GM12878 (cell line): ENCODE data around the gene DTX4. TPM values are rescaled to one million over a fixed set of nuclear protein-coding genes. Genes with fewer than 3 reads are reported as not detected.

Experiments used
- ATAC-seq: fragments of 200-7000 bp; cut with Tn5 transposase; 3 replicates; pipeline ENCODE4 v1.9.1; 2020; ENCODE audit warnings: mild to moderate bottlenecking, moderate library complexity
- BruUV-seq: library from RNA; stranded (reverse); fragments of 400-500 nt; replicated peaks from 2 replicates; lab custom pipeline; 2021; lab: Mats Ljungman, UMichigan
- CTCF ChIA-PET: fragments of 300-600 bp; sonication (Branson Sonifier 250); formaldehyde crosslinking; extraction: SDS; loops from one replicate; lab custom pipeline; 2021; ENCODE audit warnings: inconsistent platforms; lab: Yijun Ruan, JAX
- POLR2A ChIA-PET: fragments of 350-600 bp; formaldehyde crosslinking; extraction: SDS; loops from one replicate; lab custom pipeline; 2021; ENCODE audit warnings: inconsistent platforms; lab: Charles Lee
- RAD21 ChIA-PET: fragments of 300-600 bp; sonication (Branson Sonifier 250); formaldehyde crosslinking; loops from one replicate; lab custom pipeline; 2023; ENCODE audit warnings: antibody characterized with exemption; ENCODE audit not compliant: unreplicated experiment; lab: Charles Lee
- SMC1A ChIA-PET: fragments of 300-600 bp; sonication (Branson Sonifier 250); formaldehyde crosslinking; loops from one replicate; lab custom pipeline; 2023; ENCODE audit not compliant: unreplicated experiment, uncharacterized antibody; lab: Charles Lee
- DNase-seq: peaks from one replicate; pipeline ENCODE4 v3.0.0-alpha.2; 2011; ENCODE audit warnings: low read depth, low spot score
- FAIRE-seq: peaks from 3 replicates; lab custom pipeline; 2011; peaks lifted over from hg19 to GRCh38; lab: Jason Lieb, UNC
- H2AFZ ChIP-seq: 2 replicates; pipeline ENCODE4 v1.6.0; 2011; ENCODE audit warnings: low read depth, low read length, control low read depth; ENCODE audit not compliant: control insufficient read depth
- H3K27ac ChIP-seq: 2 replicates; pipeline ENCODE4 v1.5.1; 2011; ENCODE audit warnings: control low read depth; ENCODE audit not compliant: control insufficient read depth, insufficient read depth
- H3K27me3 ChIP-seq, 2 experiments: replicated peaks in 1 of 2; 2 replicates each; pipeline versions ENCODE4 v1.6.0 to v1.6.1; 2011; ENCODE audit warnings: low read length in 1 of 2; ENCODE audit not compliant: control insufficient read depth in 2 of 2, insufficient read depth in 2 of 2
- H3K36me3 ChIP-seq, 2 experiments: 2 replicates each; pipeline ENCODE4 v1.5.1; 2011; ENCODE audit warnings: low read length in 1 of 2; ENCODE audit not compliant: control insufficient read depth in 2 of 2, insufficient read depth in 2 of 2
- H3K4me1 ChIP-seq: 2 replicates; pipeline ENCODE4 v1.6.1; 2011; ENCODE audit warnings: mild to moderate bottlenecking, low read length, moderate library complexity, mixed read lengths; ENCODE audit not compliant: control insufficient read depth, insufficient read depth
- H3K4me2 ChIP-seq: 2 replicates; pipeline ENCODE4 v1.6.0; 2011; ENCODE audit warnings: control low read depth; ENCODE audit not compliant: control insufficient read depth, insufficient read depth
- H3K4me3 ChIP-seq: fragments of 200-600 bp; sonication (generic); 2 replicates; pipeline ENCODE4 v1.5.1; 2016
- H3K79me2 ChIP-seq: 2 replicates; pipeline ENCODE4 v1.6.0; 2011; ENCODE audit warnings: low read length; ENCODE audit not compliant: control insufficient read depth, insufficient read depth
- H3K9ac ChIP-seq: 2 replicates; pipeline ENCODE4 v1.8.0; 2011; ENCODE audit warnings: low read length, control low read depth, mixed read lengths; ENCODE audit not compliant: control insufficient read depth, insufficient read depth
- H3K9me3 ChIP-seq: replicated peaks from 3 replicates; pipeline ENCODE4 v1.5.1; 2011; ENCODE audit warnings: mild to moderate bottlenecking, low read length; ENCODE audit not compliant: control insufficient read depth, insufficient read depth
- H4K20me1 ChIP-seq: 2 replicates; pipeline ENCODE4 v1.6.0; 2011; ENCODE audit not compliant: control insufficient read depth, insufficient read depth
- BRCA1 ChIP-seq: IDR thresholded peaks from 2 replicates; pipeline ENCODE4 v1.6.1; 2011; ENCODE audit warnings: low read depth, low read length, improper control_type of control experiment
- HDAC6 ChIP-seq: fragments of 200-600 bp; sonication (generic); IDR thresholded peaks from one replicate; pipeline ENCODE4 v1.8.0; 2017; ENCODE audit warnings: antibody characterized with exemption; ENCODE audit not compliant: unreplicated experiment
- PBX3 ChIP-seq: IDR thresholded peaks from 2 replicates; pipeline ENCODE4 v1.6.1; 2011; ENCODE audit warnings: mild to moderate bottlenecking, low read depth, low read length, moderate library complexity; ENCODE audit not compliant: insufficient replicate concordance
- RBBP5 ChIP-seq: fragments of 200-600 bp; sonication (generic); conservative IDR thresholded peaks from 2 replicates; pipeline ENCODE4 v1.6.1; 2016
- RCOR1 ChIP-seq: conservative IDR thresholded peaks from 2 replicates; pipeline ENCODE4 v1.6.1; 2012; ENCODE audit warnings: low read depth, low read length, improper control_type of control experiment
- REST ChIP-seq: IDR thresholded peaks from 2 replicates; pipeline ENCODE4 v1.6.1; 2012; ENCODE audit warnings: mild to moderate bottlenecking, low read depth, low read length
- TBL1XR1 ChIP-seq: IDR thresholded peaks from 2 replicates; pipeline ENCODE4 v1.6.1; 2012; ENCODE audit warnings: low read depth, low read length, improper control_type of control experiment
- WGBS: methylation state at CpG from one replicate; pipeline ENCODE4 v1.1.6; 2016; ENCODE audit warnings: low lambda C conversion rate; ENCODE audit not compliant: insufficient replicate concordance, insufficient coverage; ENCODE audit errors: missing lambda C conversion rate; 5-methylcytosine and 5-hydroxymethylcytosine counted together
- in situ Hi-C: fragments of 300-500 bp; cut with MboI; formaldehyde crosslinking; loops from 9 replicates; pipeline ENCODE4 v1.14.3; 2018; ENCODE audit warnings: mixed read lengths
- intact Hi-C: fragments of 100-400 bp; cut with micrococcal nuclease; formaldehyde crosslinking; loops from one replicate; pipeline ENCODE4 v1.14.2; 2022; ENCODE audit not compliant: unreplicated experiment
- polyA plus RNA-seq, 11 experiments: library from polyadenylated mRNA; depleted of rRNA in 4 of 11; unstranded in 6 of 11; stranded (reverse) in 5 of 11; fragments of >200 nt; fragmentation: Nextera tagmentation in 4 of 11; fragmentation: Illumina TruSeq in 1 of 11; extraction: Ambion mirVana in 4 of 11; extraction: Trizol in 1 of 11; gene quantifications; 1 replicate in 1 of 11; 2 replicates in 10 of 11; pipeline versions ENCODE4 v1.2.1 to v1.2.3, GENCODE V29; 2011 to 2016; ENCODE audit warnings: inconsistent platforms in 2 of 11, missing spikeins in 2 of 11, low read depth in 1 of 11
- total RNA-seq, 4 experiments: library from RNA; depleted of rRNA in 3 of 4; stranded (reverse); fragments of >200 nt in 3 of 4; fragmentation: Illumina TruSeq in 1 of 4; extraction: Trizol in 1 of 4; gene quantifications; 2 replicates each; pipeline versions ENCODE4 v1.2.1 to v1.2.3, GENCODE V29; 2013 to 2021

Gene DTX4
- total and polyA plus RNA-seq, 10 of the 15 experiments (the other 5 are each of a cell fraction or from before 2014, with no cell fraction given), result 3.8 to 25.8 (median 10.5) TPM

GRCh38 chr11:59204746-59205145 is 32.8 kb downstream of the DTX4 start:
- in situ Hi-C loops (loop anchor here (5.0 kb wide), 1 partner anchor 32 kb away; the partner anchor contains the start of gene DTX4), intact Hi-C loops (loop anchor here (5.0 kb wide), 1 partner anchor 353 kb away; no protein-coding TSS in a partner anchor)
- ChIA-PET SMC1A (interaction anchor here (3.1 to 8.5 kb wide), 3 partner anchors 18 to 225 kb away, joined by 16 to 155 read pairs (median 68); partner anchors contain the start of gene DTX4), RAD21 (interaction anchor here (10.8 kb wide), 1 partner anchor 31 kb away, joined by 183 read pairs; the partner anchor contains the start of gene DTX4), POLR2A (interaction anchor here (3.7 kb wide), 1 partner anchor 31 kb away, joined by 18 read pairs; no protein-coding TSS in a partner anchor), CTCF (interaction anchor here (0.6 to 33.5 kb wide), 4 partner anchors 25 to 224 kb away, joined by 3 to 1180 read pairs (median 6); partner anchors contain the start of gene DTX4)
- ATAC-seq (no peak), DNase-seq (no peak), FAIRE-seq (no peak)
- TF ChIP-seq REST, result no peak
- no peak for TF ChIP-seq PBX3
- no peak for TF ChIP-seq RCOR1
- TF ChIP-seq BRCA1, result no peak
- no peak for TF ChIP-seq HDAC6
- no peak for TF ChIP-seq RBBP5
- TF ChIP-seq TBL1XR1, result no peak
- Histone ChIP-seq H3K9me3 (no peaks in the 10 kb centered on the region), H2AFZ (no peak overlapping the region), H3K4me2 (no peak overlapping the region), H3K4me3 (no peak overlapping the region), H4K20me1 (no peaks in the 10 kb centered on the region), H3K79me2 (peaks cover 14% of the 10 kb centered on the region), H3K9ac (no peak overlapping the region), H3K4me1 (peaks cover 38% of the 10 kb centered on the region), H3K27ac (no peak overlapping the region), H3K36me3 (peaks cover 15 to 28% of the 10 kb centered on the region in 2 experiments; a peak in 3 of 4 replicates), H3K27me3 (no peaks in the 10 kb centered on the region)
- no TSS peak for BruUV-seq
- 98% methylated on average over 3 of the region's 3 CpGs for WGBS
